GM10266 (cell line): ENCODE measurements around the gene ADD3.
"Not testable (repeated sequence)": the region's sequence is repeated elsewhere in the genome, so short reads cannot be mapped to it uniquely, and the experiment has no call there.

Experiments
- DNase-seq: peaks from one replicate; pipeline ENCODE4 v3.0.0; 2012; ENCODE audit errors: extremely low spot score
- CTCF ChIP-seq: IDR thresholded peaks from 2 replicates; pipeline ENCODE4 v1.5.1; 2012; ENCODE audit warnings: mild to moderate bottlenecking, low read depth; ENCODE audit not compliant: control insufficient read depth, insufficient read depth; ENCODE audit errors: missing control alignments

ADD3 gene

GRCh38 chr10:110109511-110109910, 101.7 kb downstream of the ADD3 start:
- DNase-seq, result no peak

GRCh38 chr10:110110338-110110737, 102.6 kb downstream of the ADD3 start:
- no peak for TF ChIP-seq CTCF
- DNase-seq, result no peak

More at GRCh38 chr10:110109511-110109910, 101.7 kb downstream of the ADD3 start:
- TF ChIP-seq CTCF, result no peak

GRCh38 chr10:110113670-110114337, 106.0 kb downstream of the ADD3 start:
- no peak for DNase-seq
- no peak for TF ChIP-seq CTCF

GRCh38 chr10:110114668-110115067, 106.9 kb downstream of the ADD3 start:
- DNase-seq, result not testable (repeated sequence)

- no peak for TF ChIP-seq CTCF
- no peak for DNase-seq
Measured at GRCh38 chr10:110115784-110116520, 108.2 kb downstream of the ADD3 start.

GRCh38 chr10:110118891-110119621, 111.3 kb downstream of the ADD3 start:
- no peak for DNase-seq
- TF ChIP-seq CTCF, result no peak

GRCh38 chr10:110123594-110123993, 115.8 kb downstream of the ADD3 start:
- DNase-seq, result no peak
- TF ChIP-seq CTCF, result no peak
